ENCODE measurements around the gene THRAP3.
A peak's percentile ranks its signal among the peaks of the same experiment; 100 is the strongest.
"Not testable (repeated sequence)": the region's sequence is repeated elsewhere in the genome, so short reads cannot be mapped to it uniquely, and the experiment has no call there.

Gene THRAP3
- 202 reads per million, percentile 92 among the genes with 10 or more reads in this experiment for total RNA-seq

DNA sequence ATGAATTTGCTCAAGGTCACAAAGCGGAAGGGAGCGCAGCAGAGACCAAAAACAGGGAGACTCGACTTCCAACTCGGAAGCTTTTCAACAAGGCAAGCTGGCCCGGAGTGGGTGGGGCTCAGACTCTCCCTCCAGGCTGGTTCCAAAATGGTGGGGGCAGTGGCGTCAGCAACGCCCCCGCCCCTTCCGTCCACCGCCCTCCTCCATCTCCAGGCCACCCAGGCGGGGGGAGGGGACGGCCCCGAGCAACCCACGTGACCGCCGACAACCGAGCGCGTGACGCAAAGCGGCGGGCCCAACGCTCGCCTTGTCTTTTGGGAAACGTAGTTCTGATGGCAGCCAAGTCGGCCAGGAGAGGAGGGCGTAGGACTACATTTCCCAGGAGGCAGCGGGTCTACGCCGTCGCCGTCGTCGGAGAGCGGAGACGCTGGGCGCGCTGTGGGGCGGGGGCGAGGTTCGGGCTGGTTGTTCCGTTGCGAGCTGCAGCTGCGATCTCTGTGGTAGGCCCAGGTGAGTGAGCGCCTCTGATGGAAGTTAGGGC, at the start of gene THRAP3:
Gene THRAP3, plus strand, starts transcription at position 448 of the 541 bp plus-strand sequence. CDS start 58,121 bp downstream, outside the sequence.
- DNase-seq: peak; percentile 99

- DNase-seq: no peak
Measured at GRCh38 chr1:36174713-36175112, 49.5 kb upstream of the THRAP3 start.

GRCh38 chr1:36175137-36176095, 48.8 kb upstream of the THRAP3 start:
- no peak for DNase-seq

DNA sequence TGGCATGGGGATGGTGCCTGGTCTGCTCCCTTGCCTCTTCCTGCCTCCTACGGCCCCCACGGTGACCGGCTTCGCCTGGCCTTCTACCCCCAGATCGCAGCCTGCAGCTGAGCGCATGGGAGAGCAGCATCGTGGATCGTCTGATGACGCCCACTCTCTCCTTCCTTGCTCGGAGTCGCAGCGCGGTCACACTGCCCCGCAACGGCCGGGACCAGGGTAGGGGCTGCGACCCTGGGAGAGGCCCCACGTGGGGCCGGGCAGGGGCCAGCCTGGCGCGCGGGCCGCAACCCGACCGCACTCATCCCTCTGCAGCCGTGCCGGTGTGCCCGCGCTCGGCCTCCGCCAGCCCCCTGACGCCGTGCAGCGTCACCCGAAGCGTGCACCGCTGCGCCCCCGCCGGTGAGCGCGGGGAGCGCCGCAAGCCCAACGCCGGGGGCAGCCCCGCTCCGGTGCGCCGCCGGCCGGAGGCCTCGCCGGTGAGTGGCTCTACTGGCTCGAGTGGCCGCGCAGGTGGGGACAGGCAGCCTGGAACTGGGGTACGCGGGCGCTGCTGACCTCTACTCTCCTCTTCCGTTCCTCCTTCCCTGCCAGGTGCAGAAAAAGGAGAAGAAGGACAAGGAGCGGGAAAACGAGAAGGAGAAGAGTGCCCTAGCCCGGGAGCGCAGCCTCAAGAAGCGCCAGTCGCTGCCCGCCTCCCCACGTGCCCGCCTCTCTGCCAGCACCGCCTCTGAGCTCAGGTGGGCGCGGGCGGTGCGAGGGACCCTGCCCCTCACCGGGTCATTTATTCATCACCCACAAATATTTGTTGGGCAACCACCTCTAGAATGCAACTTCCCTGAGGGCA, 47.9 kb upstream of the THRAP3 start:
- no peak for DNase-seq

- no peak for DNase-seq
Measured at GRCh38 chr1:36177589-36178431, 46.4 kb upstream of the THRAP3 start.

GRCh38 chr1:36178471-36179219, 45.6 kb upstream of the THRAP3 start:
- DNase-seq: no peak

GRCh38 chr1:36179220-36179600, 45.0 kb upstream of the THRAP3 start:
- DNase-seq: no peak

DNA sequence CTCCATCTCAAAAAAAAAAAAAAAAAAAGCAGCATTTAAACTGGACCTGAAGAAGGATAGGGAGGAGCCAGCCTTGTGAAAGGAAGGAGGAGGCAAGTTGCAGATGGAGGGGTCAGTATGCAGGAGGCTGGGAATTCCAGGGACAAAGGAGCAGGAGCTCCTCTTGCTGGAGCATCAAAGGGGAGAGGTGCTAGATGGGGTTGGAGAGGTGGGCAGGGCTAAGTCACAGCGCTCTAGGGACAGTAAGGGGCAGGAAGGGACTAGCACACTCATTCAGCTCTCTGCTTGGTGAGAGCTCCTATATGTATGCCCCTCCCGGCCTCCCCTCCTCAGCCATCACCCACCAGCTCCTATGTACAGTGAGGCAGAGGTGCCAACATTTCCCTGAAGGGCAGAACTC, 41.5 kb upstream of the THRAP3 start:
- DNase-seq: no peak

GRCh38 chr1:36183309-36183856, 40.9 kb upstream of the THRAP3 start:
- no peak for DNase-seq

- peak; percentile 76 for DNase-seq
Measured at GRCh38 chr1:36187800-36188593, 36.2 kb upstream of the THRAP3 start.

DNA sequence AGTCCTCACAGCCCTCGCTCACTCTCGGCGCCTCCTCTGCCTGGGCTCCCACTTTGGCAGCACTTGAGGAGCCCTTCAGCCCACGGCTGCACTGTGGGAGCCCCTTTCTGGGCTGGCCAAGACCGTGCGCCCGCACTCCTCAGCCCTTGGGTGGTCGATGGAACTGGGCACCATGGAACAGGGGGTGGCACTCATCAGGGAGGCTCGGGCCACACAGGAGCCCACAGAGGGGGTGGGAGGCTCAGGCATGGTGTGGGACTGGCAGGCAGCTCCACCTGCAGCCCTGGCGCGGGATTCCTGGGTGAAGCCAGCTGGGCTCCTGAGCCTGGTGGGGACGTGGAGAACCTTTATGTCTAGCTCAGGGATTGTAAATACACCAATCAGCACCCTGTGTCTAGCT, 27.4 kb upstream of the THRAP3 start:
- not testable (repeated sequence) for DNase-seq

DNA sequence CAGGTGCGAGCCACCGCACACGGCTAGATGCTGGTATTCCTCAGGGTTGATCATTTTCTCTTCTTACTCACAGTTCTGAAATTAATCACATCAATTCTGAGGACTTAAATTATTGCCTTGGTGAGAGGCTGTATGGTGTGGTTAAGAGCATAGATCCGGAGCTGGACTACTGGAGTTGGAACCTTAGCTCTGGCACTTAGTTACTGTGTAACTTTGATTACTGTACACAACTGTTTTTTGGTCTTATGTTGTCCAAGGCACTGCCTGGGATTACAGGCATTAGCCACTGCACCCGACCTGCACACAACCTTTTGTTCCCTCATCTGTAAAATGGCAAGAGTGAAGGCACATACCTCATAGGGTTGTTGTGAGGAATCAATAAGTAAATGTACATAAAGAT, 25.6 kb upstream of the THRAP3 start:
- no peak for DNase-seq

- no peak for DNase-seq
Measured at GRCh38 chr1:36199934-36200741, 24.1 kb upstream of the THRAP3 start.

DNA sequence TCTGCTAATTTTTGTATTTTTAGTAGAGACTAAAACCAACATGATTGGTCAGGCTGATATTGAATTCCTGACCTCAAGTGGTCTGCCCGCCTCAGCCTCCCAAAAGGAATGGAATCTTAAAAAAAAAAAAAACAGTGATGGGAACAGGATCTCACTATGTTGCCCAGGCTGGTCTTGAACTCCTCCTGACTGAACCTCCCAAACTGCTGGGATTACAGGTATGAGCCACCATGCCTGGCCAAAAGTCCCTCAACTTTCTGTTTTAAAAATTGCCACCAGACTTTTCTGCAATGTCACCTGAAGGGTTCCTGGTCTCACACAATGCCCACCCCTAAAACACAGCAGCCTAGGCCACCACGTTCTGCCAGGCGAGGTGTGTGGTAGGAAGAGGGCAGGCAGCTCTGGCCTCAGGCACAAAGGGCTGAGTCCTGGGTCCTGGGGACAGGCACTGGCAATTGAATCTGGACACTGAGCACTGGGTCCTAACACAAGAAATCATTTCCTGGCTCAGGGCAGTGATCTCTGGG, 21.2 kb upstream of the THRAP3 start:
- DNase-seq: no peak

GRCh38 chr1:36203554-36204346, 20.5 kb upstream of the THRAP3 start:
- no peak for DNase-seq

DNA sequence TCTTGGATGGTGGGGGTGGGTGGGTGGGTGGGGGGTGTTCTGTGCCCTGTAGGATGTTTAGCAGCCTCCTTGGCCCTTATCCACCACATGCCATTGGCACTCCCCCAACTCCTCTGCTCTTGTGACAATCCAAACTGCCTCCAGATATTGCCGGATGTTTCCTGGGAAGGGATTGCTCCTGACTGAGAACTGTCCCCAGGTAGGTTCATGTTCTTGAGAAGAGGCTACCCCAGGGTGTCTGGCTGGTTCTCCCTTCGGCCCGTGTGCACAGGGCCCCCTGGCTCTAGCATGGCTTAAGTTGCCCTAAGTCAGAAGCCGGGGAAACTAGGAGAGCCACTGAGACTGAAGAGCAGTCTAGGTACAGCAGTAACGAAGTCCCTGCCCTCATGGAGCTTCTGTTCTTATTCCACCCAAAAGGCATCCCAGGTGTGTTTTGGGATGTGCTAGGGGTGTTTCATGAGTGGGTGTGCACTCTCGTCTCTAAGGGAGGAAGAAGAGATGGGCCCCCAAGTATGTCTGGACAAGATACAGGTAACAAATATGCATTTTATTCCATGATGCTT, 19.8 kb upstream of the THRAP3 start:
- no peak for DNase-seq

DNA sequence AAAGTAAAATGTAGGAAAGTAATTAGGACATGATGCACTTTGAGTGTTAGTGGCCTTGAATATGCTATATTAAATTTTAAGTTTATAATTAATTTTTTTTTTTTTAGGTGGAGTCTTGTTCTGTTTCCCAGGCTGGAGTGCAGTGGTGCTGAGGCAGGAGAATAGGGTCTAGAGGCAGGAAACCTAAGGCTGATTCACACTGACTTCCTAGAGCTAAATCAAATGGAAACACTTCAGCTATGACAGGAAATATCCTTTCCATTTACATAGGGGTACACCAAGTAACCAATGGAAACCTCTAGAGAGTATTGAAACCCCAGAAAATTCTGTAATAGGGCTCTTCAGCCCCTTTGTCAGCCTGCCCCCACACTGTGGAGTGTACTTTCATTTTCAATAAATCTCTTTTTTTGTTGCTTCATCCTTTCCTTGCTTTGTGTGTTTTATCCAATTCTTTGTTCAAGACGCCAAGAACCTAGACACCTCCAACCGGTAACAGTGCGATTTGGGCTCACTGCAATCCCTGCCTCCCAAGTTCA, 17.9 kb upstream of the THRAP3 start:
- DNase-seq: no peak

- DNase-seq: no peak
Measured at GRCh38 chr1:36207339-36207738, 16.9 kb upstream of the THRAP3 start.
